Left lung (tissue), 10 donors: Measurements from ENCODE around the gene SHTN1. TPM values are rescaled to one million over a fixed set of nuclear protein-coding genes. Genes with fewer than 3 reads are reported as not detected.

ENCODE experiments used
- ATAC-seq: fragments of 200-7000 bp; cut with Tn5 transposase; one replicate; pipeline ENCODE4 v1.9.1; 2020; ENCODE audit warnings: moderate library complexity
- DNase-seq, 4 donors: peaks; one replicate each; pipeline ENCODE4 v3.0.0-alpha.2; 2013 to 2020
- H3K27ac ChIP-seq, 2 donors: fragments of 200-600 bp; sonication (generic) in 1 of 2; one replicate each; pipeline versions ENCODE4 v1.5.0 to v1.8.0; 2020 to 2021
- H3K27me3 ChIP-seq, 2 donors: fragments of 200-600 bp; sonication (generic) in 1 of 2; one replicate each; pipeline versions ENCODE4 v1.5.0 to v1.8.0; 2020 to 2021
- H3K36me3 ChIP-seq, 2 donors: fragments of 200-600 bp; sonication (generic) in 1 of 2; one replicate each; pipeline versions ENCODE4 v1.5.0 to v1.8.0; 2020 to 2021
- H3K4me1 ChIP-seq, 2 donors: fragments of 200-600 bp; one replicate each; pipeline ENCODE4 v1.8.0; 2021
- H3K4me3 ChIP-seq, 2 donors: fragments of 200-600 bp; sonication (generic) in 1 of 2; one replicate each; pipeline versions ENCODE4 v1.5.0 to v1.8.0; 2020 to 2021; ENCODE audit warnings: mild to moderate bottlenecking in 1 of 2
- H3K9me3 ChIP-seq, 2 donors: fragments of 200-600 bp; sonication (generic) in 1 of 2; one replicate each; pipeline versions ENCODE4 v1.5.0 to v1.8.0; 2020 to 2021
- intact Hi-C, 2 donors: fragments of 100-400 bp; cut with DNase I; formaldehyde crosslinking; loops; one replicate each; pipeline versions ENCODE4 v1.11.2 to v1.14.2; 2022
- polyA plus RNA-seq, 6 donors: library from polyadenylated mRNA; unstranded; fragments of 120-200 nt; gene quantifications; one replicate each; pipeline ENCODE4 v1.2.1, GENCODE V29; 2013; ENCODE audit not compliant: insufficient read length in 6 of 6
- total RNA-seq, 2 donors: library from RNA; stranded (reverse); fragmentation: NEBNext Ultra II Directional; extraction: Animal tissue kit (Norgen Biotek cat#: 25700); gene quantifications; one replicate each; pipeline ENCODE4 v1.2.1, GENCODE V29; 2021
- TF ChIP-seq, protein P1 (sequence below), 2 donors: fragments of 200-600 bp; sonication (generic) in 1 of 2; IDR thresholded peaks; one replicate each; pipeline versions ENCODE4 v1.5.0 to v1.8.0; 2021; ENCODE audit warnings: antibody characterized with exemption in 2 of 2
- donor health status: DM: no; HTN: yes; CAD: no.
- donor health status: DM: no; HTN: no; CAD: no.

SHTN1 gene
- total and polyA plus RNA-seq, 8 donors = 24.5 to 38.9 (median 29.3) TPM

DNA sequence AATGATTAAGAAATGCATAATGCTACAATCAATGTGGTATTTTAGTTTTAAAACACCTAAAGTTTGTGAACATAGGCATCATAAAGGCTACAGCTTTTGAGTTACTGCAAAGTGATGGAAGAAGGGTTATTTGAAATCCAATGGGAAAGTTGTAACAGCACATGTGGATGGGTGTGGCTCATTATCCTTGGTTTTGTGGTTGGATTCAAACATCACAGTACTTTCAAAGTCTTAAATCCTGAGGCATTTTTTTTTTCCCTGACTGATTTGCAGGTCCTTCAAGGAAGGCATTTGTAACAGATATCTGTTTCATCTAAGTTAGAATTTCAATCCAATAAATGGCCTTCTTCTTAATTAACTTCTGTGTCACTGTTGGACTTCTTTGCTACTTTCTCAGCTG, 9.8 kb upstream of the SHTN1 start:
- no peak overlapping the region for H3K27ac ChIP-seq
- H3K27me3 ChIP-seq = no peaks in the 10 kb centered on the region
- intact Hi-C loops = no loop called here
- ATAC-seq = no peak
- no peaks in the 10 kb centered on the region for H3K9me3 ChIP-seq
- no peaks in the 10 kb centered on the region for H3K36me3 ChIP-seq
- no peak overlapping the region for H3K4me3 ChIP-seq
- no peak for DNase-seq
- TF ChIP-seq, protein P1, sequence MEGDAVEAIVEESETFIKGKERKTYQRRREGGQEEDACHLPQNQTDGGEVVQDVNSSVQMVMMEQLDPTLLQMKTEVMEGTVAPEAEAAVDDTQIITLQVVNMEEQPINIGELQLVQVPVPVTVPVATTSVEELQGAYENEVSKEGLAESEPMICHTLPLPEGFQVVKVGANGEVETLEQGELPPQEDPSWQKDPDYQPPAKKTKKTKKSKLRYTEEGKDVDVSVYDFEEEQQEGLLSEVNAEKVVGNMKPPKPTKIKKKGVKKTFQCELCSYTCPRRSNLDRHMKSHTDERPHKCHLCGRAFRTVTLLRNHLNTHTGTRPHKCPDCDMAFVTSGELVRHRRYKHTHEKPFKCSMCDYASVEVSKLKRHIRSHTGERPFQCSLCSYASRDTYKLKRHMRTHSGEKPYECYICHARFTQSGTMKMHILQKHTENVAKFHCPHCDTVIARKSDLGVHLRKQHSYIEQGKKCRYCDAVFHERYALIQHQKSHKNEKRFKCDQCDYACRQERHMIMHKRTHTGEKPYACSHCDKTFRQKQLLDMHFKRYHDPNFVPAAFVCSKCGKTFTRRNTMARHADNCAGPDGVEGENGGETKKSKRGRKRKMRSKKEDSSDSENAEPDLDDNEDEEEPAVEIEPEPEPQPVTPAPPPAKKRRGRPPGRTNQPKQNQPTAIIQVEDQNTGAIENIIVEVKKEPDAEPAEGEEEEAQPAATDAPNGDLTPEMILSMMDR (IDR thresholded peaks at IDR 0.05) = no peak
- no peaks in the 10 kb centered on the region for H3K4me1 ChIP-seq

DNA sequence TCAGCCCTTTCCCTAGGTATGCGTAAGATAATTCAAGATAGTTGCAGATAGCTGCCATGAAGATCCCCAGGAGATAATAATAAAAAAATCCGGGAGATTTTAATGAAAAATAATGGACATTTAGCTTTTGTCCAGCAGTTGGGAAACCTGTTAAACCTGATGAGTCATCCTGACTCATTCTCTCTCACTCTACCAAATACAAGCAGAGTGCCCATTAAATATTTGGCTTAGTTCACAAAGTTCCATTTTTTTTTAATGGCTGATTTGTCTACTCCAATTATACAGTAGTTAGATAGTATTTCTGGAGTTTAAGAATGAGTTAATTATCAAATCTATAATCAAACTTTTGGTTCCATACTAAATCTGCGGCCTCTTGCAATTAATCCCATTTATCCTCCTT, 2.1 kb upstream of the SHTN1 start:
- DNase-seq (no peak), ATAC-seq (no peak)
- intact Hi-C loops = no loop called here
- Histone ChIP-seq H3K27me3 (peaks cover 0 to 40% of the 10 kb centered on the region in 2 donors), H3K36me3 (no peaks in the 10 kb centered on the region), H3K4me1 (peaks cover 0 to 22% of the 10 kb centered on the region in 2 donors), H3K4me3 (no peak overlapping the region), H3K9me3 (no peaks in the 10 kb centered on the region), H3K27ac (no peak overlapping the region)
- TF ChIP-seq, protein P1 (IDR thresholded peaks at IDR 0.05) = no peak

DNA sequence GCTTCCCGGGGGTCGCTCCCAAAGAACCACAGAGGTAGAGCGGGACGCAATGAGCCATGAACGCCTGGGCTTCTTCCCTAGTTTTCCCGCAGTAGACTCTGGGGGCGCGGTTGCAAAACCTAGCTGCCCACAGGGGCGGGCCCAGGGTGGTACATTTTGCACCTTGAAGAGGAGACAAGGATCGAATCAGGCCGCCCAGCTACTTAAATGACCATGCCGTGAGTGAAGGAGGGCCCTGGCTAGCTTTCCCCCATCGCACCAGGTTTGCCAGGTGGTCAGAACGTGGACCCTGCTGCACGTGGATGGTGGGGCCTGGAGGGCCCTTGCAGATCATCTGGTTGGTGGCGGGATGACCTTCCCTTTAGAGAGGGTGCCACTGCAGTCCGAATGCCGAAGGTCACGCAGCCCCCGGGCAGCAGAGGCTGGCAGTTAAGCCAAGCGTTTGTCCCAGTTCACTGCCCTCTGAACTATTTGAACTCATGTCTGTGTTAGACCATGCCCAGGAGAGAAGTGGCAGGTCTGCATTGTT, 604 bp upstream of the SHTN1 start:
- no peaks in the 10 kb centered on the region for H3K9me3 ChIP-seq
- H3K4me1 ChIP-seq = peaks cover 0 to 22% of the 10 kb centered on the region in 2 donors
- peak overlapping the region; percentile 67 to 70 for H3K4me3 ChIP-seq
- intact Hi-C loops = no loop called here
- TF ChIP-seq, protein P1 (IDR thresholded peaks at IDR 0.05) = no peak
- DNase-seq = peak in 1 of 4 donors; percentile 29
- H3K27me3 ChIP-seq = peaks cover 0 to 40% of the 10 kb centered on the region in 2 donors
- peak overlapping the region; percentile 74 to 93 for H3K27ac ChIP-seq
- ATAC-seq = peak; percentile 7
- H3K36me3 ChIP-seq = no peaks in the 10 kb centered on the region

DNA sequence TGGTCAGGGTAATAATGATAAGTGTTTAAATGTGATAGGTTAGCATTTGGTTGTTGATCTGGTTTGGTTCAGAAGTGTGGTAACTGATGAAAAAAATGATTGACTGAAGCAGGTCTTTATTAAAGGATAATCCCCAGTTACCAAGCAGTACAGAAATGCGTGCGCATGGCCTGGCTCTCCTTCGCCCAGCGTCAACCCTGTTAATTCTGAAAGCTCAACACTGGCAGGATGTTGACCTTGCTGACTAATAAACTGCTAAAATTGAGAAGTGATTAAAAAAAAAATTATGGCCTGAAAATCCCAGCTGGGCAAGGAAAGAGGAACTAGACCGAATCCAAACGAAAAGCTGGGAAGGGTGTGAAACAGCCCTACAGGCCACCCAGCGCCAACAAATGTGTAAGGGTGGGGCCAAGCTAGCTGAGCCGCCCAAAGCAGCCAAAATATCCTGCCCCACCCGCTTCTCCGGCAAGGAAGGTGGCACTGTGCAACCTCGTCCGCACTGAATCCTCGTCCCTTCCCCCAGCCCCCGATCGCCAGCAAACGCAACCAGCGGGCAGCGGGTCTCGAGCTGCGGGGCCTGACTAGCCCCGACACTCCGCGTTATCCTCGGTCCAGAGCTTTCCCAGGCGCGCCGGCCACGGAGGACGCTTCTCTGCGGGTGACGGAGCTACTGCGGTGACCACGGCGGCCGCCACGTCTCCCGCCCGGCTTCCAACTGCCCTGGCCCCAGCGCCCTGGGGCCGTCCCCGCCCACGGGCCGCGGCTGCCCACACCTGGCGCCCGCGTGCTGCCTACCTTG, 561 bp downstream of the SHTN1 start:
- peaks cover 0 to 22% of the 10 kb centered on the region in 2 donors for H3K4me1 ChIP-seq
- H3K36me3 ChIP-seq = no peaks in the 10 kb centered on the region
- H3K27ac ChIP-seq = peak overlapping the region; percentile 74 to 93
- H3K4me3 ChIP-seq = peak overlapping the region; percentile 67 to 70
- ATAC-seq (peak; percentile 84), DNase-seq (peak; percentile 33 to 87 (median 56))
- TF ChIP-seq, protein P1 (IDR thresholded peaks at IDR 0.05) = no peak
- peaks cover 0 to 40% of the 10 kb centered on the region in 2 donors for H3K27me3 ChIP-seq
- H3K9me3 ChIP-seq = no peaks in the 10 kb centered on the region
- intact Hi-C loops = no loop called here

DNA sequence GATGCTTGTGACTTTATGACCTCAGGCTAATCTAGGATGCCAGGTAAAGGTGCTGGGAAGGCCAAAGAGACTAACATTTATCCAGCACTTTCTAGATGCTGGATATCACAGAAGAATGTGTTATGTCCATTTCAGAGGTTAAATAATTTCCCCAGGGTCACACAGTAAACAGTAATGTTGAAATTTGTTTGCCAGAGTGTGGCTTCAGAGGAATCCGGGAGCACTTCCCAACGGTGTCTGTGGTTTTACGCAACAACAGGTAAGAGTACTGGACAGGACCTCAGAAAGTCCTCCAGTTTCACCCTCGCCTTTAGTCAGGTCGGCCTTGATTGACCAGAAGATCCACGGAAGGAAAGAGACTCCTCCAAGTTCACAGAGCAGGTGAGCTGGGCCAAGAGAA, 1.7 kb downstream of the SHTN1 start:
- Histone ChIP-seq H3K4me3 (peak overlapping the region in 1 of 2 donors; percentile 67), H3K36me3 (no peaks in the 10 kb centered on the region), H3K9me3 (no peaks in the 10 kb centered on the region), H3K4me1 (peaks cover 0 to 22% of the 10 kb centered on the region in 2 donors), H3K27me3 (peaks cover 0 to 40% of the 10 kb centered on the region in 2 donors), H3K27ac (no peak overlapping the region)
- intact Hi-C loops = no loop called here
- DNase-seq = no peak
- TF ChIP-seq, protein P1 (IDR thresholded peaks at IDR 0.05) = no peak
- ATAC-seq = peak; percentile 5
